Neural cell (in vitro differentiated cells): ENCODE data around the gene TNS2. TPM values are rescaled to one million over a fixed set of nuclear protein-coding genes. Genes with fewer than 3 reads are reported as not detected.

ENCODE experiments used
- H2AFZ ChIP-seq: fragments of 200-600, 300-800 bp; sonication (generic), shearing (Covaris generic); 2 replicates; pipeline ENCODE4 v1.6.0; 2014; ENCODE audit warnings: low read depth, mild to moderate bottlenecking, antibody characterized with exemption, low read length, moderate library complexity
- H3F3A ChIP-seq: fragments of 200-600 bp; shearing (Covaris generic); 2 replicates; pipeline ENCODE4 v1.6.1; 2016; ENCODE audit warnings: mild to moderate bottlenecking, moderate library complexity, mixed read lengths, antibody characterized with exemption, low read length; ENCODE audit not compliant: insufficient read depth, poor library complexity, severe bottlenecking
- H3K27ac ChIP-seq: fragments of 200-600, 300-800 bp; sonication (generic), shearing (Covaris generic); 2 replicates; pipeline ENCODE4 v1.5.1; 2014; ENCODE audit warnings: mild to moderate bottlenecking, low read length, moderate library complexity
- H3K27me3 ChIP-seq: fragments of 300-800, 200-600 bp; sonication (generic), shearing (Covaris generic); 2 replicates; pipeline ENCODE4 v1.6.0; 2014; ENCODE audit warnings: mild to moderate bottlenecking, low read depth, low read length, moderate library complexity; ENCODE audit not compliant: insufficient read depth
- H3K36me3 ChIP-seq: fragments of 300-800, 200-600 bp; sonication (generic), shearing (Covaris generic); 2 replicates; pipeline ENCODE4 v1.5.1; 2014; ENCODE audit warnings: mild to moderate bottlenecking, antibody characterized with exemption, low read length, moderate library complexity; ENCODE audit not compliant: insufficient read depth
- H3K4me2 ChIP-seq: fragments of 300-800, 200-600 bp; sonication (generic), shearing (Covaris generic); 2 replicates; pipeline ENCODE4 v1.6.0; 2014; ENCODE audit warnings: mild to moderate bottlenecking, low read length
- H3K4me3 ChIP-seq: fragments of 300-800, 200-600 bp; sonication (generic), shearing (Covaris generic); 2 replicates; pipeline ENCODE4 v1.5.1; 2014; ENCODE audit warnings: mild to moderate bottlenecking, low read length, moderate library complexity
- H3K79me2 ChIP-seq: fragments of 200-600 bp; shearing (Covaris generic); replicated peaks from 2 replicates; pipeline ENCODE4 v1.6.0; 2014; ENCODE audit warnings: mild to moderate bottlenecking, low read length, moderate library complexity; ENCODE audit not compliant: insufficient read depth
- H3K9ac ChIP-seq: fragments of 300-800, 200-600 bp; sonication (generic), shearing (Covaris generic); 2 replicates; pipeline ENCODE4 v1.6.1; 2016; ENCODE audit warnings: mild to moderate bottlenecking, low read length, mixed read lengths
- H3K9me2 ChIP-seq: fragments of 200-600 bp; shearing (Covaris generic); 2 replicates; pipeline ENCODE4 v1.6.1; 2016; ENCODE audit warnings: mild to moderate bottlenecking, low read length, mixed read lengths; ENCODE audit not compliant: insufficient read depth
- H3K9me3 ChIP-seq: fragments of 200-600, 300-800 bp; sonication (generic), shearing (Covaris generic); 2 replicates; pipeline ENCODE4 v1.6.1; 2016; ENCODE audit warnings: mild to moderate bottlenecking, mixed run types, low read length, moderate library complexity, mixed read lengths
- H4K20me1 ChIP-seq: fragments of 200-600 bp; shearing (Covaris generic); 2 replicates; pipeline ENCODE4 v1.6.1; 2016; ENCODE audit warnings: mild to moderate bottlenecking, mixed run types; ENCODE audit not compliant: insufficient read depth
- EP300 ChIP-seq: fragments of 450-650 bp; conservative IDR thresholded peaks from 2 replicates; pipeline ENCODE4 v1.6.1; 2014; ENCODE audit warnings: antibody characterized with exemption, mild to moderate bottlenecking, moderate library complexity; ENCODE audit not compliant: poor library complexity, severe bottlenecking
- EZH2 ChIP-seq: fragments of 200-600, 300-800 bp; shearing (Covaris generic), sonication (generic); IDR thresholded peaks from 2 replicates; pipeline ENCODE4 v1.6.1; 2014; ENCODE audit warnings: antibody characterized with exemption, low read length, borderline replicate concordance, mild to moderate bottlenecking; ENCODE audit not compliant: insufficient read depth, poor library complexity, severe bottlenecking
- MXI1 ChIP-seq: fragments of 450-650 bp; conservative IDR thresholded peaks from 2 replicates; pipeline ENCODE4 v1.6.1; 2014; ENCODE audit warnings: antibody characterized with exemption, mild to moderate bottlenecking; ENCODE audit not compliant: poor library complexity, severe bottlenecking
- POLR2AphosphoS5 ChIP-seq: IDR thresholded peaks from 2 replicates; pipeline ENCODE4 v1.6.1; 2012
- RAD21 ChIP-seq: fragments of 450-650 bp; conservative IDR thresholded peaks from 2 replicates; pipeline ENCODE4 v1.6.1; 2014; ENCODE audit warnings: antibody characterized with exemption, mild to moderate bottlenecking, moderate library complexity
- SMC3 ChIP-seq: fragments of 450-650 bp; conservative IDR thresholded peaks from 2 replicates; pipeline ENCODE4 v1.6.1; 2014; ENCODE audit warnings: antibody characterized with exemption, mild to moderate bottlenecking, moderate library complexity; ENCODE audit not compliant: poor library complexity
- TAF1 ChIP-seq: IDR thresholded peaks from 2 replicates; pipeline ENCODE4 v1.6.1; 2012; ENCODE audit warnings: low read depth
- polyA plus RNA-seq: library from polyadenylated mRNA; depleted of rRNA; stranded (reverse); fragments of >200 nt; gene quantifications from 2 replicates; pipeline ENCODE4 v1.2.3, GENCODE V29; 2014
- TF ChIP-seq, protein P1 (sequence below): fragments of 450-650 bp; IDR thresholded peaks from 2 replicates; pipeline ENCODE4 v1.5.1; 2014; ENCODE audit warnings: antibody characterized with exemption, mild to moderate bottlenecking, moderate library complexity; ENCODE audit not compliant: poor library complexity, severe bottlenecking
- TF ChIP-seq, protein P2 (sequence below): IDR thresholded peaks from 2 replicates; pipeline ENCODE4 v1.6.1; 2012; ENCODE audit warnings: borderline replicate concordance

TNS2 gene
- polyA plus RNA-seq, 1 donor from 2014 or later = 4.2 TPM

DNA sequence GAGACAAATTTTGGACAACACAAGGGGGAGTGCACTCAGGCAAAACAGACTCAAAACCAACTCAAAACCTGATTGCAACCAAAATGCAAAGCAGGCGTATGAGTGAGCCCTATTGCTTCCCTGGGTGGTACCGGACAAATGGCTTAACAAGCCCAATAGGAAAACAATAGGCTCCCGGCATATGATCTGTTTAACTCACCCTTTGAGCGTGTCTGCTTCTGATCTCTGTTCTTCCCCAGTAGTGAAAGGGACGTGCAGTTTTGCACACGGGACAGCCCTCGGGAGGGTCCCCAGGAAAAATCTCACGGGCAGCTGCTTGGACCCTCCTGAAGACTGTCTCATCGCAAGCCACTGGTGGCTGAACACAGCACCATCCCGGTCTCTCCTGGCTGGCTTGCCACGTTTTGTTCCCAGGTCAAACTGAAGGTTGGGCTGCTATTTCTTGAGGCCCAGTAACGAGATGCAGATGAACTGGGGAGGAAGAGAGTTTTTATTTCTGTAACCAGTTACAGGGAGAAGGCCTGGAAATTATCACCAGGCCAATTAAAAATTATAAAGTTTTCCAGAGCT is 63.4 kb downstream of the TNS2 start:
- no peak overlapping the region for H3K4me3 ChIP-seq
- H3K36me3 ChIP-seq = no peaks in the 10 kb centered on the region
- no peak overlapping the region for H3K4me2 ChIP-seq
- no peaks in the 10 kb centered on the region for H3K79me2 ChIP-seq
- no peak overlapping the region for H2AFZ ChIP-seq
- H3K9ac ChIP-seq = no peak overlapping the region
- TF ChIP-seq EZH2 (no peak), RAD21 (no peak), TAF1 (no peak), SMC3 (no peak), EP300 (no peak), MXI1 (no peak), POLR2AphosphoS5 (no peak)
- TF ChIP-seq, protein P1, sequence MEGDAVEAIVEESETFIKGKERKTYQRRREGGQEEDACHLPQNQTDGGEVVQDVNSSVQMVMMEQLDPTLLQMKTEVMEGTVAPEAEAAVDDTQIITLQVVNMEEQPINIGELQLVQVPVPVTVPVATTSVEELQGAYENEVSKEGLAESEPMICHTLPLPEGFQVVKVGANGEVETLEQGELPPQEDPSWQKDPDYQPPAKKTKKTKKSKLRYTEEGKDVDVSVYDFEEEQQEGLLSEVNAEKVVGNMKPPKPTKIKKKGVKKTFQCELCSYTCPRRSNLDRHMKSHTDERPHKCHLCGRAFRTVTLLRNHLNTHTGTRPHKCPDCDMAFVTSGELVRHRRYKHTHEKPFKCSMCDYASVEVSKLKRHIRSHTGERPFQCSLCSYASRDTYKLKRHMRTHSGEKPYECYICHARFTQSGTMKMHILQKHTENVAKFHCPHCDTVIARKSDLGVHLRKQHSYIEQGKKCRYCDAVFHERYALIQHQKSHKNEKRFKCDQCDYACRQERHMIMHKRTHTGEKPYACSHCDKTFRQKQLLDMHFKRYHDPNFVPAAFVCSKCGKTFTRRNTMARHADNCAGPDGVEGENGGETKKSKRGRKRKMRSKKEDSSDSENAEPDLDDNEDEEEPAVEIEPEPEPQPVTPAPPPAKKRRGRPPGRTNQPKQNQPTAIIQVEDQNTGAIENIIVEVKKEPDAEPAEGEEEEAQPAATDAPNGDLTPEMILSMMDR = no peak
- TF ChIP-seq, protein P2, sequence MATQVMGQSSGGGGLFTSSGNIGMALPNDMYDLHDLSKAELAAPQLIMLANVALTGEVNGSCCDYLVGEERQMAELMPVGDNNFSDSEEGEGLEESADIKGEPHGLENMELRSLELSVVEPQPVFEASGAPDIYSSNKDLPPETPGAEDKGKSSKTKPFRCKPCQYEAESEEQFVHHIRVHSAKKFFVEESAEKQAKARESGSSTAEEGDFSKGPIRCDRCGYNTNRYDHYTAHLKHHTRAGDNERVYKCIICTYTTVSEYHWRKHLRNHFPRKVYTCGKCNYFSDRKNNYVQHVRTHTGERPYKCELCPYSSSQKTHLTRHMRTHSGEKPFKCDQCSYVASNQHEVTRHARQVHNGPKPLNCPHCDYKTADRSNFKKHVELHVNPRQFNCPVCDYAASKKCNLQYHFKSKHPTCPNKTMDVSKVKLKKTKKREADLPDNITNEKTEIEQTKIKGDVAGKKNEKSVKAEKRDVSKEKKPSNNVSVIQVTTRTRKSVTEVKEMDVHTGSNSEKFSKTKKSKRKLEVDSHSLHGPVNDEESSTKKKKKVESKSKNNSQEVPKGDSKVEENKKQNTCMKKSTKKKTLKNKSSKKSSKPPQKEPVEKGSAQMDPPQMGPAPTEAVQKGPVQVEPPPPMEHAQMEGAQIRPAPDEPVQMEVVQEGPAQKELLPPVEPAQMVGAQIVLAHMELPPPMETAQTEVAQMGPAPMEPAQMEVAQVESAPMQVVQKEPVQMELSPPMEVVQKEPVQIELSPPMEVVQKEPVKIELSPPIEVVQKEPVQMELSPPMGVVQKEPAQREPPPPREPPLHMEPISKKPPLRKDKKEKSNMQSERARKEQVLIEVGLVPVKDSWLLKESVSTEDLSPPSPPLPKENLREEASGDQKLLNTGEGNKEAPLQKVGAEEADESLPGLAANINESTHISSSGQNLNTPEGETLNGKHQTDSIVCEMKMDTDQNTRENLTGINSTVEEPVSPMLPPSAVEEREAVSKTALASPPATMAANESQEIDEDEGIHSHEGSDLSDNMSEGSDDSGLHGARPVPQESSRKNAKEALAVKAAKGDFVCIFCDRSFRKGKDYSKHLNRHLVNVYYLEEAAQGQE = no peak
- H3K27ac ChIP-seq = no peak overlapping the region
- no peaks in the 10 kb centered on the region for H3K9me2 ChIP-seq
- no peaks in the 10 kb centered on the region for H4K20me1 ChIP-seq
- H3F3A ChIP-seq = no peaks in the 10 kb centered on the region
- no peaks in the 10 kb centered on the region for H3K27me3 ChIP-seq
- H3K9me3 ChIP-seq = no peaks in the 10 kb centered on the region

DNA sequence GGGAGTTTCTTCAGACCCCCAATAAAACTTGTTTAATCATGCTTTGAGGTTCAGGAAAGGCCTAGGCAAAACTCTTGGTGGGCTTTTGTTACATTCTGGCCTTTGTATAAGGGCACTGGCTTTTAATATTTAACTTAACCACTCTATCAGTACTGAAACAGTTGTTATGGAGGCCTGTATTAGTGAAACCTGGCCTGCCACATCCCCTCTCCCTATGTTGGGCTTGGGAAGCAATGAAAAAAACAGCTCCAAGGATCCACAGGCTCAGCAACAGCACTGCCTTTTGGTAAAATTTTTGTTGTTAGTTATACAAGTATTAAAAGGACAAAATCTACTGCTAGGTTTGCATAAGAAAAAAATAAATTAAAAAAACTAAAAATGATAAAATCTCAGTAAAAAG is 64.1 kb downstream of the TNS2 start:
- Histone ChIP-seq H3K9me2 (no peaks in the 10 kb centered on the region), H3K36me3 (no peaks in the 10 kb centered on the region), H3K27ac (no peak overlapping the region), H3K9ac (no peak overlapping the region), H2AFZ (no peak overlapping the region), H3K9me3 (no peaks in the 10 kb centered on the region), H3K4me2 (no peak overlapping the region), H3F3A (no peaks in the 10 kb centered on the region), H3K79me2 (no peaks in the 10 kb centered on the region), H3K4me3 (no peak overlapping the region), H4K20me1 (no peaks in the 10 kb centered on the region), H3K27me3 (no peaks in the 10 kb centered on the region)
- TF ChIP-seq EP300 (no peak), TAF1 (no peak), SMC3 (no peak), RAD21 (no peak), POLR2AphosphoS5 (no peak), MXI1 (no peak), EZH2 (no peak)
- TF ChIP-seq, protein P2 = no peak
- TF ChIP-seq, protein P1 = no peak
